Panc1 (cell line): ENCODE results near the gene CACNA1C. TPM values are rescaled to one million over a fixed set of nuclear protein-coding genes. Genes with fewer than 3 reads are reported as not detected.

Experiments used
- ATAC-seq: fragments of 200-7000 bp; cut with Tn5 transposase; 2 replicates; pipeline ENCODE4 v1.9.1; 2020; ENCODE audit warnings: mild to moderate bottlenecking, moderate library complexity
- BruUV-seq: library from RNA; stranded (reverse); fragments of 400-500 nt; replicated peaks from 2 replicates; lab custom pipeline; 2021; lab: Mats Ljungman, UMichigan
- CTCF ChIA-PET: fragments of 300-600 bp; sonication (Branson Sonifier 250); formaldehyde crosslinking; loops from one replicate; lab custom pipeline; 2022; ENCODE audit warnings: antibody characterized with exemption; lab: Charles Lee
- POLR2A ChIA-PET: fragments of 300-600 bp; sonication (Branson Sonifier 250); formaldehyde crosslinking; loops from one replicate; lab custom pipeline; 2022; ENCODE audit warnings: antibody characterized with exemption; lab: Charles Lee
- DNase-seq: peaks from one replicate; pipeline ENCODE4 v3.0.0-alpha.2; 2010; ENCODE audit warnings: low read depth, low spot score
- H3K27ac ChIP-seq: 2 replicates; pipeline ENCODE4 v1.5.1; 2011; ENCODE audit warnings: mild to moderate bottlenecking, low read length, inconsistent platforms
- H3K27me3 ChIP-seq: fragments of 200-500 bp; sonication (Bioruptor generic); 2 replicates; pipeline ENCODE4 v1.6.0; 2014; ENCODE audit warnings: low read length, inconsistent platforms; ENCODE audit not compliant: control insufficient read depth, insufficient read depth
- H3K36me3 ChIP-seq: fragments of 200-500 bp; sonication (Bioruptor generic); 2 replicates; pipeline ENCODE4 v1.5.1; 2014; ENCODE audit warnings: inconsistent platforms, mild to moderate bottlenecking, low read length, moderate library complexity; ENCODE audit not compliant: control insufficient read depth, insufficient read depth
- H3K4me1 ChIP-seq: 2 replicates; pipeline ENCODE4 v1.5.1; 2011; ENCODE audit warnings: inconsistent platforms, mild to moderate bottlenecking, low read length, moderate library complexity; ENCODE audit not compliant: control insufficient read depth, insufficient read depth
- H3K4me3 ChIP-seq, 2 experiments: 2 replicates each; pipeline ENCODE4 v1.5.1; 2011 to 2012; ENCODE audit warnings: low read depth in 2 of 2, low read length in 2 of 2, mild to moderate bottlenecking in 2 of 2, inconsistent platforms in 1 of 2, moderate library complexity in 1 of 2
- H3K9me3 ChIP-seq: fragments of 200-500 bp; sonication (Bioruptor generic); 2 replicates; pipeline ENCODE4 v1.5.1; 2014; ENCODE audit warnings: low read depth, mild to moderate bottlenecking, inconsistent platforms, low read length, moderate library complexity; ENCODE audit not compliant: control insufficient read depth, insufficient read depth
- CTCF ChIP-seq: fragments of 450-650 bp; IDR thresholded peaks from 2 replicates; pipeline ENCODE4 v1.5.1; 2017; ENCODE audit warnings: mild to moderate bottlenecking
- POLR2AphosphoS5 ChIP-seq: IDR thresholded peaks from 2 replicates; pipeline ENCODE4 v1.6.1; 2012; ENCODE audit warnings: mild to moderate bottlenecking, low read depth, low read length, moderate library complexity
- REST ChIP-seq, 2 experiments: IDR thresholded peaks; 2 replicates each; pipeline ENCODE4 v1.6.1; 2011 to 2012; ENCODE audit warnings: low read depth in 2 of 2, control low read depth in 1 of 2, low read length in 1 of 2, mild to moderate bottlenecking in 1 of 2, moderate library complexity in 1 of 2; ENCODE audit not compliant: insufficient read depth in 1 of 2
- SIN3A ChIP-seq: IDR thresholded peaks from 2 replicates; pipeline ENCODE4 v1.6.1; 2012; ENCODE audit warnings: low read depth, mild to moderate bottlenecking, low read length, moderate library complexity, borderline replicate concordance; ENCODE audit not compliant: insufficient read depth
- TCF7L2 ChIP-seq: IDR thresholded peaks from 2 replicates; pipeline ENCODE4 v1.6.1; 2011; ENCODE audit warnings: mild to moderate bottlenecking, low read depth, low read length, inconsistent platforms
- in situ Hi-C: cut with HindIII; loops from 2 replicates; pipeline ENCODE4 v1.10.0; 2016; ENCODE audit warnings: low sequenced_read_pairs, low pct_unique_long_range_greater_than_20kb
- intact Hi-C: fragments of 100-400 bp; cut with micrococcal nuclease; formaldehyde crosslinking; loops from one replicate; pipeline ENCODE4 v1.10.0; 2022; ENCODE audit not compliant: unreplicated experiment
- total RNA-seq: library from RNA; stranded (reverse); gene quantifications from one replicate; pipeline ENCODE4 v1.2.1, GENCODE V29; 2021; ENCODE audit not compliant: unreplicated experiment

The CACNA1C gene
- total RNA-seq, 1 experiment from 2014 or later, result 0.03 TPM

GRCh38 chr12:2020511-2020910 lies 32.3 kb upstream of the CACNA1C start:
- H3K27me3 ChIP-seq, result no peaks in the 10 kb centered on the region; the same call in 1 of the 2 replicates
- no peak overlapping the region for H3K4me3 ChIP-seq
- no peaks in the 10 kb centered on the region for H3K9me3 ChIP-seq
- intact Hi-C loops (no loop called here), in situ Hi-C loops (no loop called here)
- H3K4me1 ChIP-seq, result no peaks in the 10 kb centered on the region
- no peak for ATAC-seq
- POLR2A ChIA-PET, result no interaction called here
- DNase-seq, result no peak
- TF ChIP-seq TCF7L2, result no peak
- TF ChIP-seq POLR2AphosphoS5, result no peak
- no peak for TF ChIP-seq SIN3A
- no peak for TF ChIP-seq CTCF
- no peak for TF ChIP-seq REST (IDR thresholded peaks at IDR 0.05; ENCODE audit: insufficient read depth in 1 of 2, low read depth in 2 of 2, low read length in 1 of 2)
- no peak overlapping the region for H3K27ac ChIP-seq
- no peaks in the 10 kb centered on the region for H3K36me3 ChIP-seq
- no TSS peak for BruUV-seq
- CTCF ChIA-PET, result no interaction called here

GRCh38 chr12:2023365-2023764 lies 29.4 kb upstream of the CACNA1C start:
- no TSS peak for BruUV-seq
- Histone ChIP-seq H3K27me3 (peaks cover 6% of the 10 kb centered on the region), H3K4me3 (no peak overlapping the region), H3K4me1 (no peaks in the 10 kb centered on the region), H3K9me3 (no peaks in the 10 kb centered on the region), H3K27ac (no peak overlapping the region), H3K36me3 (no peaks in the 10 kb centered on the region)
- ChIA-PET CTCF (no interaction called here), POLR2A (no interaction called here)
- no peak for ATAC-seq
- no peak for DNase-seq
- TF ChIP-seq TCF7L2 (no peak), CTCF (no peak), POLR2AphosphoS5 (no peak), REST (IDR thresholded peaks at IDR 0.05; ENCODE audit: insufficient read depth in 1 of 2, low read depth in 2 of 2, low read length in 1 of 2) (no peak), SIN3A (no peak)
- intact Hi-C loops (no loop called here), in situ Hi-C loops (no loop called here)
